H9 (cell line): ENCODE results near the gene NEDD4L. TPM values are rescaled to one million over a fixed set of nuclear protein-coding genes. Genes with fewer than 3 reads are reported as not detected.

Experiments
- DNase-seq: peaks from one replicate; pipeline ENCODE4 v3.0.0-alpha.2; 2017
- H2AFZ ChIP-seq: one replicate; pipeline ENCODE4 v1.6.1; 2013; ENCODE audit warnings: mild to moderate bottlenecking, low read length, control low read depth, moderate library complexity
- H2AK5ac ChIP-seq: 2 replicates; pipeline ENCODE4 v1.6.1; 2013; ENCODE audit warnings: low read length, control low read depth, mixed read lengths; ENCODE audit not compliant: insufficient read length
- H2BK120ac ChIP-seq: one replicate; pipeline ENCODE4 v1.6.1; 2013; ENCODE audit warnings: low read depth, mild to moderate bottlenecking, low read length, control low read depth, inconsistent platforms; ENCODE audit not compliant: poor library complexity, severe bottlenecking
- H2BK12ac ChIP-seq: 2 replicates; pipeline ENCODE4 v1.6.1; 2013; ENCODE audit warnings: low read length, control low read depth, mixed read lengths, low read depth; ENCODE audit not compliant: insufficient read length
- H2BK15ac ChIP-seq: 2 replicates; pipeline ENCODE4 v1.6.1; 2013; ENCODE audit warnings: low read depth, low read length, control low read depth
- H2BK20ac ChIP-seq: one replicate; pipeline ENCODE4 v1.6.1; 2013; ENCODE audit warnings: low read depth, mild to moderate bottlenecking, low read length, control low read depth, inconsistent platforms; ENCODE audit not compliant: poor library complexity, severe bottlenecking
- H2BK5ac ChIP-seq: 2 replicates; pipeline ENCODE4 v1.6.1; 2013; ENCODE audit warnings: low read length, control low read depth, mixed read lengths; ENCODE audit not compliant: insufficient read length
- H3K14ac ChIP-seq: 2 replicates; pipeline ENCODE4 v1.6.1; 2013; ENCODE audit warnings: low read length, control low read depth; ENCODE audit not compliant: insufficient read depth
- H3K18ac ChIP-seq: 2 replicates; pipeline ENCODE4 v1.6.1; 2013; ENCODE audit warnings: low read depth, mild to moderate bottlenecking, mixed read lengths, low read length, control low read depth; ENCODE audit not compliant: insufficient read length
- H3K23ac ChIP-seq: 2 replicates; pipeline ENCODE4 v1.6.1; 2013; ENCODE audit warnings: low read length, control low read depth, mixed read lengths, low read depth; ENCODE audit not compliant: insufficient read length
- H3K23me2 ChIP-seq: 2 replicates; pipeline ENCODE4 v1.6.1; 2013; ENCODE audit warnings: low read depth, mild to moderate bottlenecking, mixed read lengths, low read length, control low read depth; ENCODE audit not compliant: insufficient read length, poor library complexity, severe bottlenecking
- H3K27ac ChIP-seq: 2 replicates; pipeline ENCODE4 v1.5.1; 2013; ENCODE audit warnings: low read length, control low read depth, mixed read lengths, low read depth; ENCODE audit not compliant: insufficient read length
- H3K27me3 ChIP-seq: 2 replicates; pipeline ENCODE4 v1.6.1; 2013; ENCODE audit warnings: low read length, control low read depth, inconsistent platforms; ENCODE audit not compliant: insufficient read depth
- H3K4ac ChIP-seq: 2 replicates; pipeline ENCODE4 v1.6.1; 2013; ENCODE audit warnings: low read depth, mild to moderate bottlenecking, control low read depth, inconsistent platforms, low read length, moderate library complexity
- H3K4me1 ChIP-seq: 2 replicates; pipeline ENCODE4 v1.6.1; 2013; ENCODE audit warnings: low read length, control low read depth, inconsistent platforms; ENCODE audit not compliant: insufficient read depth
- H3K4me2 ChIP-seq: 2 replicates; pipeline ENCODE4 v1.6.1; 2013; ENCODE audit warnings: low read length, control low read depth, mixed read lengths; ENCODE audit not compliant: insufficient read length, insufficient read depth
- H3K56ac ChIP-seq: 2 replicates; pipeline ENCODE4 v1.6.1; 2013; ENCODE audit warnings: low read depth, mild to moderate bottlenecking, mixed read lengths, low read length, control low read depth; ENCODE audit not compliant: insufficient read length
- H3K79me1 ChIP-seq: 2 replicates; pipeline ENCODE4 v1.6.1; 2013; ENCODE audit warnings: low read depth, mild to moderate bottlenecking, moderate library complexity, low read length, control low read depth, inconsistent platforms; ENCODE audit not compliant: insufficient read depth, poor library complexity, severe bottlenecking
- H3K79me2 ChIP-seq: 2 replicates; pipeline ENCODE4 v1.6.1; 2013; ENCODE audit warnings: low read length, control low read depth, inconsistent platforms; ENCODE audit not compliant: insufficient read depth
- H3K9ac ChIP-seq: 2 replicates; pipeline ENCODE4 v1.6.1; 2013; ENCODE audit warnings: low read length, control low read depth, mixed read lengths; ENCODE audit not compliant: insufficient read length; ENCODE audit errors: extremely low read depth
- H3K9me3 ChIP-seq: one replicate; pipeline ENCODE4 v1.6.1; 2013; ENCODE audit warnings: low read depth, low read length, inconsistent platforms; ENCODE audit not compliant: control insufficient read depth
- H3T11ph ChIP-seq: one replicate; pipeline ENCODE4 v1.6.1; 2013; ENCODE audit warnings: mild to moderate bottlenecking, low read length, control low read depth, inconsistent platforms
- H4K20me1 ChIP-seq: one replicate; pipeline ENCODE4 v1.6.1; 2013; ENCODE audit not compliant: control insufficient read depth, insufficient read length, insufficient read depth
- H4K5ac ChIP-seq: 2 replicates; pipeline ENCODE4 v1.6.1; 2013; ENCODE audit warnings: low read depth, mild to moderate bottlenecking, mixed read lengths, low read length, control low read depth; ENCODE audit not compliant: insufficient read length
- H4K8ac ChIP-seq: replicated peaks from 2 replicates; pipeline ENCODE4 v1.6.1; 2013; ENCODE audit warnings: low read length, control low read depth, mixed read lengths, low read depth; ENCODE audit not compliant: insufficient read length
- H4K91ac ChIP-seq: 2 replicates; pipeline ENCODE4 v1.6.1; 2013; ENCODE audit warnings: low read depth, mild to moderate bottlenecking, moderate library complexity, mixed read lengths, low read length, control low read depth; ENCODE audit not compliant: insufficient read length
- H3K27ac Mint-ChIP-seq, 3 experiments: 2 replicates in 2 of 3; 3 replicates in 1 of 3; pipeline ENCODE4 v1.8.0; 2020 to 2021; ENCODE audit warnings: mixed read lengths in 3 of 3, mild to moderate bottlenecking in 1 of 3, moderate library complexity in 1 of 3
- H3K27me3 Mint-ChIP-seq: 2 replicates; pipeline ENCODE4 v1.8.0; 2021; ENCODE audit warnings: low read depth, mild to moderate bottlenecking, moderate library complexity, mixed read lengths
- H3K36me3 Mint-ChIP-seq, 3 experiments: 2 replicates in 2 of 3; 3 replicates in 1 of 3; pipeline ENCODE4 v1.8.0; 2020 to 2021; ENCODE audit warnings: low read depth in 3 of 3, mixed read lengths in 3 of 3; ENCODE audit not compliant: insufficient read depth in 1 of 3
- H3K4me1 Mint-ChIP-seq, 2 experiments: 2 replicates each; pipeline ENCODE4 v1.8.0; 2020; ENCODE audit warnings: mixed read lengths in 2 of 2
- H3K4me3 Mint-ChIP-seq, 2 experiments: 2 replicates in 1 of 2; 3 replicates in 1 of 2; pipeline ENCODE4 v1.8.0; 2020 to 2021; ENCODE audit warnings: mild to moderate bottlenecking in 2 of 2, mixed read lengths in 2 of 2, moderate library complexity in 1 of 2
- H3K9me3 Mint-ChIP-seq, 2 experiments: 2 replicates in 1 of 2; 3 replicates in 1 of 2; pipeline ENCODE4 v1.8.0; 2020; ENCODE audit warnings: mild to moderate bottlenecking in 2 of 2, mixed read lengths in 2 of 2, moderate library complexity in 1 of 2
- CTCF ChIP-seq: fragments of 200-600 bp; sonication (generic); conservative IDR thresholded peaks from 3 replicates; pipeline ENCODE4 v1.8.0; 2021; ENCODE audit warnings: antibody characterized with exemption, mild to moderate bottlenecking
- WGBS: extraction: QIAGEN DNeasy Blood & Tissue Kit; methylation state at CpG from one replicate; pipeline ENCODE4 v1.1.7; 2013; ENCODE audit warnings: missing lambda C conversion rate, low lambda C conversion rate, mixed read lengths; ENCODE audit not compliant: insufficient read length; ENCODE audit errors: extremely low coverage; 5-methylcytosine and 5-hydroxymethylcytosine counted together
- total RNA-seq: library from RNA; stranded (reverse); gene quantifications from 2 replicates; pipeline ENCODE4 v1.2.1, GENCODE V29; 2021

The NEDD4L gene
- total RNA-seq, 1 experiment from 2014 or later: 76.3 TPM

GRCh38 chr18:58096658-58097057 is 52.6 kb downstream of the NEDD4L start:
- Histone ChIP-seq H3K9me3 (no peaks in the 10 kb centered on the region), H3K27me3 (no peaks in the 10 kb centered on the region), H4K5ac (no peak overlapping the region), H4K91ac (no peak overlapping the region), H3K23me2 (no peaks in the 10 kb centered on the region), H3K14ac (no peak overlapping the region), H3K23ac (no peak overlapping the region), H2BK5ac (no peak overlapping the region), H3K18ac (no peak overlapping the region), H3K4me1 (peaks cover 21% of the 10 kb centered on the region; the same call in 1 of the 2 replicates), H3T11ph (no peak overlapping the region), H2BK20ac (no peak overlapping the region), H2AK5ac (no peak overlapping the region), H4K20me1 (no peaks in the 10 kb centered on the region), H3K79me2 (no peaks in the 10 kb centered on the region; the same call in 1 of the 2 replicates), H3K79me1 (no peaks in the 10 kb centered on the region), H2BK120ac (no peak overlapping the region), H3K4me2 (no peak overlapping the region), H2BK15ac (no peak overlapping the region), H2AFZ (no peak overlapping the region), H2BK12ac (no peak overlapping the region), H3K4ac (no peak overlapping the region), H3K27ac (no peak overlapping the region), H4K8ac (no peak overlapping the region), H3K9ac (no peak overlapping the region), H3K56ac (no peak overlapping the region)
- H3K4me3 Mint-ChIP-seq: no peak overlapping the region
- H3K27me3 Mint-ChIP-seq: no peaks in the 10 kb centered on the region
- no peak for TF ChIP-seq CTCF
- peaks cover 0 to 2% (median 0%) of the 10 kb centered on the region in 3 experiments; a peak in 1 of 7 replicates for H3K36me3 Mint-ChIP-seq
- peak overlapping the region in 1 of 3 experiments; percentile 72; a peak in 1 of 7 replicates for H3K27ac Mint-ChIP-seq
- no CpG with 5 or more reads among the region's 1 CpG for WGBS
- peaks cover 74 to 76% of the 10 kb centered on the region in 2 experiments for H3K4me1 Mint-ChIP-seq
- no peak for DNase-seq
- H3K9me3 Mint-ChIP-seq: no peaks in the 10 kb centered on the region
